Measurements from ENCODE around the gene HOXD9. TPM values are rescaled to one million over a fixed set of nuclear protein-coding genes. Genes with fewer than 3 reads are reported as not detected.

The HOXD9 gene
- total RNA-seq, 1 donor from 2014 or later: 0.16 TPM

DNA sequence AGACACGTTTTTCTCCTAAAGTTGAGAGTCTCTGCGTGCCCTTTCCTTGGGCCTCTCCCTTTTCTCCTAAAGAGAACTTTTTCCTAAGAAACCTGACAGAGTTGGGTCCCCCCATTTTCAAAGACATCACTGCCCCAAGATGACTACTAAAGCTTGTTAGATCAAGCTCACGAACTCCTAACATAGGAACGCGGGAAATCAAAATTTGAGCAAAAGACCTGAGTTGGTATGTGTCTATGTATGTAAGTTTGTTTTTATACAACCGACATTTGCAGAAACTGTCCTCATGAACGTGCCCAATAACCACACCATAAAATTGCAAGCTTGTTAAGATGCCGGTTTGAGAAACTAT is 28.6 kb upstream of the HOXD9 start:
- Histone ChIP-seq H3K27ac (replicated peaks) (no peak overlapping the region), H3K4me3 (no peak overlapping the region), H3K36me3 (no peaks in the 10 kb centered on the region), H3K27me3 (ENCODE audit: low read depth) (peaks cover 100% of the 10 kb centered on the region), H3K9me3 (replicated peaks) (no peaks in the 10 kb centered on the region), H3K4me1 (peaks cover 39% of the 10 kb centered on the region)
- intact Hi-C loops (cut with micrococcal nuclease): loop anchor here (5.0 kb wide), 1 partner anchor 732 kb away; no protein-coding TSS in a partner anchor
- TF ChIP-seq, protein P1, sequence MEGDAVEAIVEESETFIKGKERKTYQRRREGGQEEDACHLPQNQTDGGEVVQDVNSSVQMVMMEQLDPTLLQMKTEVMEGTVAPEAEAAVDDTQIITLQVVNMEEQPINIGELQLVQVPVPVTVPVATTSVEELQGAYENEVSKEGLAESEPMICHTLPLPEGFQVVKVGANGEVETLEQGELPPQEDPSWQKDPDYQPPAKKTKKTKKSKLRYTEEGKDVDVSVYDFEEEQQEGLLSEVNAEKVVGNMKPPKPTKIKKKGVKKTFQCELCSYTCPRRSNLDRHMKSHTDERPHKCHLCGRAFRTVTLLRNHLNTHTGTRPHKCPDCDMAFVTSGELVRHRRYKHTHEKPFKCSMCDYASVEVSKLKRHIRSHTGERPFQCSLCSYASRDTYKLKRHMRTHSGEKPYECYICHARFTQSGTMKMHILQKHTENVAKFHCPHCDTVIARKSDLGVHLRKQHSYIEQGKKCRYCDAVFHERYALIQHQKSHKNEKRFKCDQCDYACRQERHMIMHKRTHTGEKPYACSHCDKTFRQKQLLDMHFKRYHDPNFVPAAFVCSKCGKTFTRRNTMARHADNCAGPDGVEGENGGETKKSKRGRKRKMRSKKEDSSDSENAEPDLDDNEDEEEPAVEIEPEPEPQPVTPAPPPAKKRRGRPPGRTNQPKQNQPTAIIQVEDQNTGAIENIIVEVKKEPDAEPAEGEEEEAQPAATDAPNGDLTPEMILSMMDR (IDR thresholded peaks at IDR 0.05; ENCODE audit: borderline replicate concordance): no peak
- no peak for DNase-seq

DNA sequence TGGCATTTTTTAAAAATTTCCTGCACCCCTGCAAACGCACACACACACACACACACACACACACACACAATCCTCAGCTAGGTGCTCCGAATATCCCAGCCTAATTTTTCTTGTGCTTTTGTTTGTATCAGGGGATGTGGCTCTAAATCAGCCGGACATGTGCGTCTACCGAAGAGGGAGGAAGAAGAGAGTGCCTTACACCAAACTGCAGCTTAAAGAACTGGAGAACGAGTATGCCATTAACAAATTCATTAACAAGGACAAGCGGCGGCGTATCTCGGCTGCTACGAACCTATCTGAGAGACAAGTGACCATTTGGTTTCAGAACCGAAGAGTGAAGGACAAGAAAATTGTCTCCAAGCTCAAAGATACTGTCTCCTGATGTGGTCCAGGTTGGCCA is 28.2 kb upstream of the HOXD9 start:
- DNase-seq: no peak
- Histone ChIP-seq H3K27me3 (ENCODE audit: low read depth) (peaks cover 100% of the 10 kb centered on the region), H3K36me3 (no peaks in the 10 kb centered on the region), H3K9me3 (replicated peaks) (no peaks in the 10 kb centered on the region), H3K4me3 (no peak overlapping the region), H3K27ac (replicated peaks) (no peak overlapping the region), H3K4me1 (peaks cover 39% of the 10 kb centered on the region)
- intact Hi-C loops (cut with micrococcal nuclease): loop anchor here (5.0 kb wide), 1 partner anchor 732 kb away; no protein-coding TSS in a partner anchor
- TF ChIP-seq, protein P1 (IDR thresholded peaks at IDR 0.05; ENCODE audit: borderline replicate concordance): no peak

DNA sequence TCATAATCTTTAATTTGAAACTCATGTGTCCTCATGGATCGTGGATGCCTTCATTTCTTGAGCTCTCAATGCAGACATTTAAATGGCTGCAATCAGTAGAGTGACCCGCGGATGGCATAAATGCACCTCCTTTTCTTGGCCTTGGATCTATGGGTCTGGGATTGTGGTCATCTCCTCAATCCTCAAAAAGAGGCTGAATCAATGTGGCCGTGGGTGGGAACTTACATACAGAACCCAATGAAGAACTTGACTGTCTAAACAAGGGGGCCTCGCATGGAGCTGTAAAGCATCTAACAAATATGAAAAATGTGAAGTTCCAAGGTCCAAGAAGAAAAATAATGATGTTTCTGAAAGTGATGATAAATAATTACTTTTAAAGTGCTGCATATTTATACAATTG is 27.1 kb upstream of the HOXD9 start:
- TF ChIP-seq, protein P1 (IDR thresholded peaks at IDR 0.05; ENCODE audit: borderline replicate concordance): no peak
- Histone ChIP-seq H3K27me3 (ENCODE audit: low read depth) (peaks cover 100% of the 10 kb centered on the region), H3K4me1 (peaks cover 48% of the 10 kb centered on the region), H3K4me3 (no peak overlapping the region), H3K27ac (replicated peaks) (no peak overlapping the region), H3K36me3 (no peaks in the 10 kb centered on the region), H3K9me3 (replicated peaks) (no peaks in the 10 kb centered on the region)
- no peak for DNase-seq
- intact Hi-C loops (cut with micrococcal nuclease): no loop called here

DNA sequence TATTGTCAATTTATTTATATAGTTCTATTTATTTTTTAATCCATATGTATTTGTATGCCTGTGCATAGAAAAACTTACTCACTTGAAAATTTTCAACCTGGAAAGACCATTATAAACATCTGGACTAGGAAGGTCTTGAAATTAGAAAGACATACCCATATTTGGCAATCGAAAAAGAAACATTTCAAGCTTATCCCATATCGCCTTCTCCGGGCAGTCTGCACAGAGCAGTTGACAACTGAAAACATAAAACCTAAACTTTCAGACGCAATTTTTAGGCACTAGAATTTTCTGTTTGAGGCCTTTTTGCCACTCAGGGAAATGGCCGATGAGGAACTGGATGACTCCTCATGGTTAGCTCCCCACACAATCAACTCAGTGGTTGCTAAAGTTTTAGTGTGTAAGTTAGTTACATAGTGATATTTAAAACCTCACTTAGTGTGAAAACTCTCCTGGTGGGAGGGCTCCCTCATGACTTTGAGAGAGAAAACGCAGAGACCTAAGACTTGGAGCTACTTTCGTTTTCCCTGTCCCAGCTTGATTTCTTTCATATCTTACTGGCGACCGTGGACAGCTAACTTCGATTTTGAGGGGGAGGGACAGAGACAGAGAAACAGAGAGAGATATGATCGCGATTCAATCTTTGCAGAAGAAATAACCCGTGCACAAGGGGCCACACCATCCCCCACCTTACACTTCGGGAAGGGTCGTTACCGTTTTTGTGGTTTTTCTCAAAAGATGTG is 26.1 kb upstream of the HOXD9 start:
- peaks cover 50% of the 10 kb centered on the region for H3K4me1 ChIP-seq
- peak overlapping the region; percentile 64 for H3K4me3 ChIP-seq
- no peaks in the 10 kb centered on the region for H3K9me3 ChIP-seq (replicated peaks)
- no peaks in the 10 kb centered on the region for H3K36me3 ChIP-seq
- H3K27me3 ChIP-seq (ENCODE audit: low read depth): peaks cover 100% of the 10 kb centered on the region
- no peak overlapping the region for H3K27ac ChIP-seq (replicated peaks)
- no peak for DNase-seq
- intact Hi-C loops (cut with micrococcal nuclease): no loop called here
- TF ChIP-seq, protein P1 (IDR thresholded peaks at IDR 0.05; ENCODE audit: borderline replicate concordance): no peak

DNA sequence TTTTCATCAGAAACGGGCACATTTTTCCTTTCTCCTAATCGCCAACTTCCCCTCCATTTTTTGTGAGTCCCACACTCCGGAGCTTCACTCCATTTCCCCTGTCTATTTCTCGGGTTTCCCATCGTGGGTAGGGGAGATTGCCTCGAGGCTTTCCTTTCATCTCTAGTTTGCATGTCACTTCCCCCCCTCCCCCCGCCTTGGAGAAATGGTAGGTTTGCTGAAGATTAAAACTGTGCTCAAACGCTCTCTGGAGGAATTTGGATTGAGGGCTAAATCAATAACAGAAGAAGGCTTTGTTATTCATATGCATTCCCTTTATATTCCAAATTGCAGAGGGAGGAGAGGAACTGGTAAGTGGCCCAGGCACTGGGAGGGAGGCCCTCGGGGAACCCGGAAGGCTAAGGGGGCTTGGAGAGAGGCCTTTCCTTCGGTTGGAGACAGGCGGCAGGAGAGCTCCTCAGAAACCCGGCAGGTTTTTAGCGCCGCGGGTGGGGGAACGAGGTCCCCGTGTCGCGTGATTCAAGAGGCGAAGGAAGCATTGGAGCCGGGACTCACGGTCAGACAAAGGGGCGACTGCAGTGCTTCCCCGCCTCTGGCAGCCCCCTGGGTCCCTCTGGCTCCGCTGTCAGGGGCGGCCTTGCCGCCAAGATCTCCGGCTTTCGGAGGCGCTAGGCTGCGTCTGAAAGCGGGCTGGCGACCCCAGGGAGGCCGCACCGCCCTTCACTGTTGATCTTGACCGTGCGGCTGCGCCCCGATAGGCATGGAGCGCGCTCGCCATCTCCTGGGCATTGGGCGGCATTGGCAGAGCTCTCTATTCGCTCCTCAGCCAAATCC is 25.3 kb upstream of the HOXD9 start:
- H3K27me3 ChIP-seq (ENCODE audit: low read depth): peaks cover 100% of the 10 kb centered on the region
- DNase-seq: peak; percentile 51
- H3K4me1 ChIP-seq: peaks cover 50% of the 10 kb centered on the region
- H3K27ac ChIP-seq (replicated peaks): no peak overlapping the region
- H3K9me3 ChIP-seq (replicated peaks): no peaks in the 10 kb centered on the region
- intact Hi-C loops (cut with micrococcal nuclease): no loop called here
- H3K4me3 ChIP-seq: peak overlapping the region; percentile 64
- H3K36me3 ChIP-seq: no peaks in the 10 kb centered on the region
- TF ChIP-seq, protein P1 (IDR thresholded peaks at IDR 0.05; ENCODE audit: borderline replicate concordance): peak; percentile 88

Measured in left ventricle myocardium inferior (tissue), 1 donor.